Naive thymus-derived CD4-positive, alpha-beta T cell (primary cell): Measurements from ENCODE around the gene SREBF2. TPM values are rescaled to one million over a fixed set of nuclear protein-coding genes. Genes with fewer than 3 reads are reported as not detected.

ENCODE experiments used
- ATAC-seq: fragments of 150-1000 bp; cut with Tn5 transposase; 2 replicates; pipeline ENCODE4 v1.10.0; 2021; ENCODE audit warnings: mild to moderate bottlenecking, moderate library complexity
- CTCF ChIA-PET: fragments of 350-600 bp; sonication (Branson Sonifier 250); formaldehyde crosslinking; loops from one replicate; lab custom pipeline; 2021; ENCODE audit warnings: antibody characterized with exemption; lab: Charles Lee
- POLR2A ChIA-PET: fragments of 350-600 bp; sonication (Branson Sonifier 250); formaldehyde crosslinking; loops from one replicate; lab custom pipeline; 2021; ENCODE audit warnings: antibody characterized with exemption, inconsistent platforms; lab: Charles Lee
- DNase-seq, 9 donors: peaks; one replicate each; pipeline versions ENCODE4 v3.0.0 to v3.0.0-alpha.2; 2020 to 2022; ENCODE audit warnings: mixed read lengths in 1 of 9
- H3K27ac ChIP-seq: one replicate; pipeline ENCODE4 v1.7.0; 2013; ENCODE audit warnings: mild to moderate bottlenecking, low read depth, low read length, moderate library complexity
- H3K27me3 ChIP-seq, 2 donors: one replicate each; pipeline ENCODE4 v1.7.0; 2013; ENCODE audit warnings: low read length in 2 of 2, mild to moderate bottlenecking in 2 of 2, moderate library complexity in 2 of 2; ENCODE audit not compliant: control insufficient read depth in 2 of 2, insufficient read depth in 2 of 2
- H3K36me3 ChIP-seq, 3 experiments: 1 replicate in 2 of 3; 2 replicates in 1 of 3; pipeline ENCODE4 v1.7.0; 2013; ENCODE audit warnings: low read length in 3 of 3, mild to moderate bottlenecking in 3 of 3, moderate library complexity in 1 of 3; ENCODE audit not compliant: insufficient read depth in 3 of 3, control insufficient read depth in 2 of 3
- H3K4me1 ChIP-seq, 2 donors: one replicate each; pipeline ENCODE4 v1.7.0; 2013; ENCODE audit warnings: low read length in 2 of 2, mild to moderate bottlenecking in 2 of 2, moderate library complexity in 1 of 2; ENCODE audit not compliant: control insufficient read depth in 2 of 2, insufficient read depth in 2 of 2
- H3K4me3 ChIP-seq: 2 replicates; pipeline ENCODE4 v1.7.0; 2013; ENCODE audit warnings: mild to moderate bottlenecking, low read length
- H3K9me3 ChIP-seq, 3 experiments: 1 replicate in 2 of 3; 2 replicates in 1 of 3; pipeline ENCODE4 v1.7.0; 2013; ENCODE audit warnings: low read length in 3 of 3; ENCODE audit not compliant: control insufficient read depth in 2 of 3
- H3K27ac Mint-ChIP-seq, 9 donors: one replicate each; pipeline ENCODE4 v1.8.0; 2020 to 2022; ENCODE audit warnings: mixed read lengths in 9 of 9, mild to moderate bottlenecking in 8 of 9, moderate library complexity in 5 of 9, inconsistent platforms in 2 of 9
- H3K27me3 Mint-ChIP-seq, 5 donors: one replicate each; pipeline ENCODE4 v1.8.0; 2021 to 2022; ENCODE audit warnings: mixed read lengths in 5 of 5, mild to moderate bottlenecking in 1 of 5
- H3K36me3 Mint-ChIP-seq, 5 donors: one replicate each; pipeline ENCODE4 v1.8.0; 2020 to 2022; ENCODE audit warnings: mixed read lengths in 5 of 5, mild to moderate bottlenecking in 3 of 5, inconsistent platforms in 1 of 5
- H3K4me1 Mint-ChIP-seq, 7 donors: one replicate each; pipeline ENCODE4 v1.8.0; 2020 to 2022; ENCODE audit warnings: mixed read lengths in 7 of 7, mild to moderate bottlenecking in 3 of 7, inconsistent platforms in 1 of 7
- H3K4me3 Mint-ChIP-seq, 10 donors: one replicate each; pipeline ENCODE4 v1.8.0; 2020 to 2022; ENCODE audit warnings: mild to moderate bottlenecking in 10 of 10, mixed read lengths in 10 of 10, moderate library complexity in 6 of 10, inconsistent platforms in 2 of 10
- H3K9me3 Mint-ChIP-seq, 11 donors: one replicate each; pipeline ENCODE4 v1.8.0; 2020 to 2022; ENCODE audit warnings: mixed read lengths in 11 of 11, mild to moderate bottlenecking in 4 of 11, inconsistent platforms in 1 of 11, moderate library complexity in 1 of 11
- intact Hi-C, 2 donors: fragments of 100-400 bp; cut with micrococcal nuclease; formaldehyde crosslinking; loops; one replicate each; pipeline ENCODE4 v1.15.1; 2023
- polyA plus RNA-seq, 2 donors: library from polyadenylated mRNA; unstranded; fragments of 300-500 nt; fragmentation: Illumina TruSeq; gene quantifications; one replicate each; pipeline ENCODE4 v1.2.3, GENCODE V29; 2021
- total RNA-seq, 6 experiments: library from RNA in 5 of 6; stranded (reverse) in 5 of 6; gene quantifications; 1 replicate in 5 of 6; 2 replicates in 1 of 6; pipeline ENCODE4 v1.2.3 and lab custom pipeline; 2021 to 2026

The SREBF2 gene
- total and polyA plus RNA-seq, 7 experiments from 2014 or later = 17.4 to 117 (median 84.0) TPM

GRCh38 chr22:41840216-41840615 lies 7.3 kb downstream of the SREBF2 start:
- Histone ChIP-seq H3K4me1 (peaks cover 0 to 12% of the 10 kb centered on the region in 2 donors), H3K27me3 (no peaks in the 10 kb centered on the region), H3K4me3 (no peak overlapping the region), H3K9me3 (no peaks in the 10 kb centered on the region), H3K36me3 (no peaks in the 10 kb centered on the region), H3K27ac (no peak overlapping the region)
- Mint-ChIP-seq H3K27me3 (no peaks in the 10 kb centered on the region), H3K4me1 (peaks cover 31 to 76% (median 64%) of the 10 kb centered on the region in 7 donors), H3K36me3 (peaks cover 0 to 36% (median 4%) of the 10 kb centered on the region in 5 donors), H3K4me3 (no peak overlapping the region), H3K9me3 (no peaks in the 10 kb centered on the region), H3K27ac (peak overlapping the region in 5 of 9 donors; percentile 14 to 72 (median 44))
- POLR2A ChIA-PET = interaction anchor here (1.4 kb wide), 1 partner anchor 40 kb away, joined by 6 read pairs; the partner anchor contains the start of gene CCDC134
- intact Hi-C loops = no loop called here
- CTCF ChIA-PET = no interaction called here
- DNase-seq (no peak), ATAC-seq (no peak)

GRCh38 chr22:41841085-41841712 lies 8.3 kb downstream of the SREBF2 start:
- H3K27ac Mint-ChIP-seq = peak overlapping the region in 5 of 9 donors; percentile 31 to 74 (median 55)
- Histone ChIP-seq H3K27ac (no peak overlapping the region), H3K4me3 (no peak overlapping the region), H3K27me3 (no peaks in the 10 kb centered on the region), H3K9me3 (no peaks in the 10 kb centered on the region), H3K36me3 (no peaks in the 10 kb centered on the region), H3K4me1 (peaks cover 0 to 12% of the 10 kb centered on the region in 2 donors)
- no peaks in the 10 kb centered on the region for H3K27me3 Mint-ChIP-seq
- intact Hi-C loops = no loop called here
- no peaks in the 10 kb centered on the region for H3K9me3 Mint-ChIP-seq
- peaks cover 0 to 31% (median 4%) of the 10 kb centered on the region in 5 donors for H3K36me3 Mint-ChIP-seq
- H3K4me3 Mint-ChIP-seq = peak overlapping the region in 1 of 10 donors; percentile 27
- POLR2A ChIA-PET = interaction anchor here (0.7 to 2.5 kb wide), 3 partner anchors 36 to 234 kb away, joined by 3 to 8 read pairs (median 3); no protein-coding TSS in a partner anchor
- H3K4me1 Mint-ChIP-seq = peaks cover 36 to 83% (median 68%) of the 10 kb centered on the region in 7 donors
- no peak for DNase-seq
- CTCF ChIA-PET = no interaction called here
- no peak for ATAC-seq

- Mint-ChIP-seq H3K27ac (peak overlapping the region in 4 of 9 donors; percentile 2 to 60 (median 27)), H3K4me1 (peaks cover 38 to 82% (median 71%) of the 10 kb centered on the region in 7 donors), H3K9me3 (no peaks in the 10 kb centered on the region), H3K27me3 (no peaks in the 10 kb centered on the region), H3K4me3 (peak overlapping the region in 1 of 10 donors; percentile 23), H3K36me3 (peaks cover 0 to 18% (median 3%) of the 10 kb centered on the region in 5 donors)
- no peak overlapping the region for H3K4me3 ChIP-seq
- no peaks in the 10 kb centered on the region for H3K27me3 ChIP-seq
- intact Hi-C loops = no loop called here
- no peaks in the 10 kb centered on the region for H3K9me3 ChIP-seq
- ATAC-seq = no peak
- ChIA-PET CTCF (interaction anchor here (1.0 to 1.2 kb wide), 2 partner anchors 16 to 76 kb away, joined by 3 read pairs; no protein-coding TSS in a partner anchor), POLR2A (interaction anchor here (2.5 to 3.6 kb wide), 2 partner anchors 10 to 62 kb away, joined by 8 to 22 read pairs; partner anchors contain the start of gene SREBF2)
- no peak overlapping the region for H3K27ac ChIP-seq
- no peaks in the 10 kb centered on the region for H3K36me3 ChIP-seq
- H3K4me1 ChIP-seq = peaks cover 2 to 13% of the 10 kb centered on the region in 2 donors
- DNase-seq = peak in 1 of 9 donors; percentile 30
These were observed 10.4 kb downstream of the SREBF2 start for GRCh38 chr22:41842996-41843970.

- Mint-ChIP-seq H3K27ac (peak overlapping the region in 4 of 9 donors; percentile 36 to 69 (median 66)), H3K36me3 (peaks cover 0 to 15% (median 3%) of the 10 kb centered on the region in 5 donors), H3K4me3 (peak overlapping the region in 1 of 10 donors; percentile 20), H3K9me3 (no peaks in the 10 kb centered on the region), H3K27me3 (no peaks in the 10 kb centered on the region), H3K4me1 (peaks cover 34 to 81% (median 68%) of the 10 kb centered on the region in 7 donors)
- no peaks in the 10 kb centered on the region for H3K9me3 ChIP-seq
- DNase-seq (no peak), ATAC-seq (no peak)
- H3K27ac ChIP-seq = no peak overlapping the region
- intact Hi-C loops = no loop called here
- CTCF ChIA-PET = interaction anchor here (1.1 to 1.2 kb wide), 2 partner anchors 13 to 15 kb away, joined by 3 to 5 read pairs; no protein-coding TSS in a partner anchor
- H3K36me3 ChIP-seq = no peaks in the 10 kb centered on the region
- H3K4me1 ChIP-seq = peaks cover 4 to 17% of the 10 kb centered on the region in 2 donors
- POLR2A ChIA-PET = interaction anchor here (1.1 to 3.6 kb wide), 3 partner anchors 11 to 43 kb away, joined by 3 to 22 read pairs (median 3); partner anchors contain the start of gene SREBF2
- no peaks in the 10 kb centered on the region for H3K27me3 ChIP-seq
- H3K4me3 ChIP-seq = no peak overlapping the region
These were observed 11.1 kb downstream of the SREBF2 start for GRCh38 chr22:41844036-41844435.

GRCh38 chr22:41844513-41844912 lies 11.6 kb downstream of the SREBF2 start:
- DNase-seq = no peak
- no peak overlapping the region for H3K4me3 ChIP-seq
- intact Hi-C loops = no loop called here
- CTCF ChIA-PET = interaction anchor here (1.1 kb wide), 1 partner anchor 13 kb away, joined by 5 read pairs; no protein-coding TSS in a partner anchor
- Mint-ChIP-seq H3K4me1 (peaks cover 30 to 76% (median 64%) of the 10 kb centered on the region in 7 donors), H3K27ac (peak overlapping the region in 2 of 9 donors; percentile 69 to 71), H3K27me3 (no peaks in the 10 kb centered on the region), H3K9me3 (no peaks in the 10 kb centered on the region), H3K4me3 (peak overlapping the region in 1 of 10 donors; percentile 20), H3K36me3 (peaks cover 0 to 12% (median 3%) of the 10 kb centered on the region in 5 donors)
- POLR2A ChIA-PET = interaction anchor here (0.6 to 3.6 kb wide), 4 partner anchors 10 to 43 kb away, joined by 3 to 22 read pairs (median 4); partner anchors contain the start of gene SREBF2
- H3K27me3 ChIP-seq = no peaks in the 10 kb centered on the region
- H3K9me3 ChIP-seq = no peaks in the 10 kb centered on the region
- no peak overlapping the region for H3K27ac ChIP-seq
- no peak for ATAC-seq
- peaks cover 4 to 17% of the 10 kb centered on the region in 2 donors for H3K4me1 ChIP-seq
- no peaks in the 10 kb centered on the region for H3K36me3 ChIP-seq
